Measurements from ENCODE around the gene SMG1.
A peak's percentile ranks its signal among the peaks of the same experiment; 100 is the strongest.
"Not testable (repeated sequence)": the region's sequence is repeated elsewhere in the genome, so short reads cannot be mapped to it uniquely, and the experiment has no call there.

SMG1 gene

GRCh38 chr16:18759598-18760520 is 166.3 kb downstream of the SMG1 start:
- TF ChIP-seq CTCF (IDR thresholded peaks at IDR 0.05; ENCODE audit: low read depth, low read length) = peak; percentile 55
- not testable (repeated sequence) for H3K27me3 ChIP-seq; H3K9me3 ChIP-seq; H3K4me1 ChIP-seq; H3K36me3 ChIP-seq; H3K4me3 ChIP-seq (ENCODE audit: low read depth, low read length)
- peak; percentile 27 for DNase-seq

- H3K9me3 ChIP-seq; H3K36me3 ChIP-seq; H3K4me3 ChIP-seq (ENCODE audit: low read depth, low read length); H3K4me1 ChIP-seq; H3K27me3 ChIP-seq; DNase-seq: not testable (repeated sequence)
These were observed 168.1 kb downstream of the SMG1 start for GRCh38 chr16:18757960-18758660.

GRCh38 chr16:18756639-18757038 is 169.6 kb downstream of the SMG1 start:
- not testable (repeated sequence) for H3K4me1 ChIP-seq; H3K4me3 ChIP-seq (ENCODE audit: low read depth, low read length); H3K9me3 ChIP-seq; H3K27me3 ChIP-seq; DNase-seq; H3K36me3 ChIP-seq

Measured in BE2C (cell line).